HG03457 (cell line): ENCODE results near the gene CHMP4B.

Experiments used
- ATAC-seq: cut with Tn5 transposase; IDR thresholded peaks from one replicate; pipeline ENCODE4 v1.9.1; 2021; ENCODE audit warnings: moderate number of reproducible peaks; ENCODE audit not compliant: unreplicated experiment

Gene CHMP4B

DNA sequence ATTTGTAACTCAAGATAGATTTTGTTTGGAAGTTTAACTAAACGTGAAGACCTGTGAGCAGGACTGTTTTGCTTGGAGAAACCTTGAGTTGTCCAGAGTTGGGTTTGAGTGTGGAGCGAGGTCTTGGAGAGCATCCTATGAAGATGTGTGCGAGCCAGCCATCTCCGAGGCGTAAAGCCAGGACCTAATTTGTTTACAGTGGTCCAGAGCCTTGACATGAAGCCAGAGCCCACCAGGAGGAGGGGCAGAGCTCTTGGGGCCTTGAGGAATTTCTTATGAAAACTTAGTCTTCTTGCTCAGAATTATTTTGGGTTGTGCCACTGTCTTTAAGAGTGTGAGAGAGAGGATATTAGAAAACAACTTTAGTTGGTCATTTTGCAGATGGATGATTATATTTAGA lies 6.3 kb downstream of the CHMP4B start:
- ATAC-seq, result no peak

DNA sequence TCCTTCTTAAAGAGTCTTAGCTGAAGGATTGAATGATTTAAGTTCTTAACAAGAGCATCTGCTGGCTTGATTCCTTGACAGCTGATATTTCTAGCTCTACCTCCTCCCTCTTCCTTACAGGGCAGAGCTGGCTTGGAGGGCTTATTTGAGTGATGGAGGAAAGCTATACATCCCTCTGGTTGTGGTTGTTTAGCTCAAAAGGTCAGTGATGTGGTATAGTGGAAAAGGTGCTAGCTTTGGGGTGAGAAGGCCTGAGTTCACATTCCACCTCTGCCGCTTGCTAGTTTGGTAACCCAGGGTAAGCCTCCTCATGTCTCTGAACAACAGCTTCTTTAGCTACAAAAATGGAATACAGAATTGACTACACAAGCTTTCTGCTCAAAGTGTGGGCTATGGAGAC lies 8.3 kb downstream of the CHMP4B start:
- ATAC-seq, result no peak

GRCh38 chr20:33820362-33820761 lies 9.2 kb downstream of the CHMP4B start:
- ATAC-seq, result no peak

DNA sequence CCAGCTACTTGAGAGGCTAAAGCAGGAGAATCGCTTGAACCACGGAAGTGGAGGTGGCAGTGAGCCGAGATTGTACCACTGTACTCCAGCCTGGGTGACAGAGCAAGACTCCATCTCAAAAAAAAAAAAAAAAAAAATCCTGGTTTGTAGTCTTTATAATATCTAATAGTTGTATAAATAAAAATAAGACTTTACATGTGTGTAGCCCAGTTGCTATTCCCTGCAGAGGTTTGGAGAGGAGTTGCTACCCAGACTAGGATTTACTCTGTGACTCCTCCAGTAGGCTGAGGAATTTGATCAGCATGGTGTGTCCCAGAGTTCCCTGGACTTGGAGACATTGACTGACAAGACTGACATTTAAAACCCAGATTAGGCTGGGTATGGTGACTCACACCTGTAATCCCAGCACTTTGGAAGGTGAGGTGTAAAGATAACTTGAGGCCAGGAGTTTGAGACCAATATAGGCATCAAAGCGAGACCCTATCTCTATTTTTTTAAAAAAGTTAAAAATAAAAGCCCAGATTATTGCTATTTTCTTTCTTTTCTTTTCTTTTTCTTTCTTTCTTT lies 10.2 kb downstream of the CHMP4B start:
- no peak for ATAC-seq

DNA sequence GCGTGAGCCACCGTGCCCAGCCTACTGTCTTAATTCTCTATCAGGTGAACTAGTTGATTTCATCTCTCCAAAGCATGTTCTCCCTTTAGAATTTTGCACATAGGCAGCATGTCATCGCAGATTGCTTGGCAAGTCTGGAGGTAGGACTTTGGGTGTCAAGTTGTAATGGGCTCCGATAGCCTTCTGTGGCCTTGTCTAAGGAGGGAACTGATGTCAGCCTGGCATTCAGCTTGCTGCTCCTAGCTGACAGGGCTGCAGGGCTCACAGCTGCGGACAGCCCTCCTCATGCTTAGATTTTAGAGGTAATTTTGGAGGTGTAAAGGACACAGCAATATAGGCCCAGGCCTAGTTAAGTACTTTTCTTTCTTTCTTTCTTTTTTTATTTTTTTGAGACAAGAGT lies 11.3 kb downstream of the CHMP4B start:
- ATAC-seq, result no peak

GRCh38 chr20:33822991-33823390 lies 11.8 kb downstream of the CHMP4B start:
- ATAC-seq, result no peak

- ATAC-seq, result no peak
These were observed 13.7 kb downstream of the CHMP4B start for GRCh38 chr20:33824852-33825251.

- ATAC-seq, result no peak
These were observed 14.5 kb downstream of the CHMP4B start for GRCh38 chr20:33825340-33826269.

- ATAC-seq, result no peak
These were observed 15.2 kb downstream of the CHMP4B start for GRCh38 chr20:33826270-33826897.

DNA sequence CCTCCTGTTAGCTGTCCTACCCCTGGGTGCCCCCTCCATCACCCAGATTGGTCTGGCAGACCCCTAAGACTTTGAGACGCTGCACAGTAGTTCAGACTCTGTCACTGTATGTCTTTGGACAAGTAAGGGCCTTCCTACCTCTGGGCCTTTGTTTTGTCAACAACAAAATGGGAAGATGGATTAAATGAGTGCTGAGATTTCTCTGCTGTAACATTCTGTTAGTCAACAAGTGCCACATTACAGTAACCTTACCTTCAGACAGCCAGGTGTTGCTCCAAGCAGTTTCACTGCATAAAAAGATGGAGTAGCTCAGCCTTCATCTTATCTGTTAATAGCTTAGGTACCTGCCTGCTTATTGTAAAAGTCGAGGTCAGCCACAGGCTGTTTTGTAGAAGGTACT lies 16.0 kb downstream of the CHMP4B start:
- no peak for ATAC-seq

DNA sequence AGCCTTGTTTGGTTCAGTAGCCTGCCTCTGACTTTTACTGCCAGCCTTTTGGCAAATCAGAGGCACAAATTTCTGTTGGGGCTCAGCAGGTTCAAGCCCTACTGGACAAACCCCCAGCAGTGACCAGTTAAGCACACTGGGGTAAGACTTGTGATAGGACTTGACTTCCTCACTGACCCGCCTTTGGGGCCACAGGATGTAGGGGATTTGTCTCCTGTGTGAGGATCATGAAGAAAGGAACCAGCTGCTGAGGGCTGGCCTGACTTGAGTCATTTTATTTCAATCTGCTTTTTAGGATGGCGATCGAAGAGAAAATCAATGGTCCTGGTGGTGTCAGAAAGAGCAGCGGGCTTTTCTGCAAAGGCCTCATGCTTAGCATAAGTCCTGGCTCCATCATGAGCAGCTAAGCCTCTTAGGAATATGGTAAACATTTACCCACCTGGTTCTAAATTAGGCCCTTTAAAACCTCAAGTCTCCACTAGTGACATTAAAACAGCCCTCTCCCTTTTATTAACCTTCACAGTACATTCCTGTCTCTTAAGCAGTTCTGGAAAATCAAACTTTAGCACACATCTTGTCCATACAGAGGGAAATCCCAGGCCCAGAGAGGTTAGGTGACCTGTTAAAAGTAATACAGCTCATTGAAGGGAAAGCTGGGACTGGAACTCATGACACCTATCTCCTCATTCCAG lies 16.6 kb downstream of the CHMP4B start:
- no peak for ATAC-seq

DNA sequence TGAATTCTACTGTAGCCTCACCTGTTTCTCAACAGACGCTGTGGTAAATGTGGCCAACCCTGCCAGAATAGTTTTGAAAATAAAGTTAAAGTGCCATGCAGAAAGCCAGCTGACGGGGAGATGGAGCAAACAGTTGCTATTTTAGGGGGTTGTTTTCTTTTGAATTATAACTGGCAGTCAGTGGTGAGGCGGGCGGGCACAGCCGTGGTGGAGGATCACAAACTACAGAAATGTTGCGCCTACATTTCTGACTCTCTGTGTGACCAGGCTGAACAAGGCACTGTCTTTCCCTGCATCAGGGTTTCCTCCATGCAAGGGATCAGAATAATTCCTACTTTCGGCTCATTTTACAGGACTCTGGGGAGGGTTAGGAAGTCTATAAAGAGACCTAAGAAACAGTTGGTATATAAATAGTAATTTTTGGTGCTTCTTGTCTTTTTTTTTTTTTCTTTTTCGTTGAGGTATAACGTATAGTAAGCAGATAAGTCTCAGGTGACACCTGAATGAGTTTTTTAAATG lies 17.2 kb downstream of the CHMP4B start:
- ATAC-seq, result no peak

- ATAC-seq, result no peak
These were observed 17.9 kb downstream of the CHMP4B start for GRCh38 chr20:33828967-33829560.

GRCh38 chr20:33829636-33830035 lies 18.5 kb downstream of the CHMP4B start:
- ATAC-seq, result no peak

DNA sequence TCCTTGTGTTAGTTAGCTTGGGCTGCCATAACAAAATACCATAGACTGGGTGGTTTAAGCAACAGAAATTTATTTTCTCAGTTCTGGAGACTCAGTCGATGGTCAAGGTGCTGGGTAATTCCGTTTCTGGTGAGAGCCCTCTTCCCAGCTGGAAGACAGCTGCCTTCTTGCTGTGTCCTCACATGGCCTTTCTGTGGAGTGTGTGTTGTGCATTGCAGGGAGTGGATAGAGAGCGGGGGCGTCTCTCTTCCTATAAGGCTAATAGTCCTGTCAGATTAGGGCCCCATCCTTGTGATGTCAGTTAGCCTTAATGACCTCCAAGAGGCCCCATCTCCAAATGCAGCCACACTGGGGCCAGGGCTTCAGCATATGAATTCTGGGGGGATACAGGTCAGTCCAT lies 19.2 kb downstream of the CHMP4B start:
- no peak for ATAC-seq

- ATAC-seq, result no peak
These were observed 21.1 kb downstream of the CHMP4B start for GRCh38 chr20:33832103-33832804.

DNA sequence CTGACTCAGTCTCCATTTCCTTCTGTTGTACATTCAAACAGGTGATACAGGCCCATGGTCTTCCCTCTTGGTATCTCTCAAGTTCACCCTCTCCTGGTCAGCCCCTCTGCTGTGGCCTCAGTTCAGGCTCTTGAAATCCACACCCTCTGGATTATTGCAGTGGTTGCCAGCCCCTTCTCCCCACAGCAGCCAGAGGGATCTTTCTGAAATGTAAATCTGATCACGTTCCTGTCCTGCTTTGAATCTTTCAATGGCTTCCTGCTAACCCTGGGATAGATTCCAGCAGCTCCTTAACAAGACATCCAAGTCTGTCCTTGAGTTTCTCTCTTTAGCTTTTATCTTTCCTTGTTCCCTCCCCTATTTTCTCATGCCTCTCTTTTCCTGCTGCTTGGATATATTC lies 22.2 kb downstream of the CHMP4B start:
- no peak for ATAC-seq

- no peak for ATAC-seq
These were observed 24.5 kb downstream of the CHMP4B start for GRCh38 chr20:33835615-33836172.

DNA sequence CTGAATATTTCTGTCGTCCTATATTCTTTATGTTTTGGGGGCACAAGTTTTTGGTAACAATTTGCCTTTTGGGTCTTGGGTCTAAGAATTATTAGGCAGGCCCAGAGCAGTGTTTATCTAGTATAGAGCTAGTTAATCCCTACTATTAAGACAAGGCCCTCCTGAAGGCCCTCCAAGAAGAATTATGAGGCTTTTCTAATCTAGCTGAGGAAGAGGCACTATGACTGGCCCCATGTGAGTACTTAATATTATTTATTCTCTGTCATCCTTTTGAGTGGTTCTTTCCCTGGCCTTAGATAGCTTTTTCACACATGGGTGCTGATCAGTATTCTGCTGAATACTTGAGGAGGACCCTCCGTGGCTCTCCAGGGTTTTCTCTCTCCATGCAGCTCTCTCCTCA lies 25.1 kb downstream of the CHMP4B start:
- ATAC-seq, result no peak
